WTC11 (cell line): ENCODE results near the gene CLIC1. TPM values are rescaled to one million over a fixed set of nuclear protein-coding genes. Genes with fewer than 3 reads are reported as not detected.

ENCODE experiments used
- ATAC-seq: fragments of 200-7000 bp; cut with Tn5 transposase; 2 replicates; pipeline ENCODE4 v1.10.0; 2021; ENCODE audit warnings: mild to moderate bottlenecking, moderate library complexity
- Bru-seq: library from RNA; stranded (reverse); fragments of 400-500 nt; gene quantifications from one replicate; lab custom pipeline; 2021; lab: Mats Ljungman, UMichigan
- CTCF ChIA-PET: fragments of 300-600 bp; sonication (Branson Sonifier 250); formaldehyde crosslinking; loops from one replicate; lab custom pipeline; 2021; ENCODE audit warnings: antibody characterized with exemption; lab: Charles Lee
- POLR2A ChIA-PET: fragments of 350-600 bp; sonication (Branson Sonifier 250); formaldehyde crosslinking; loops from one replicate; lab custom pipeline; 2021; ENCODE audit warnings: antibody characterized with exemption; lab: Charles Lee
- DNase-seq: peaks from one replicate; pipeline ENCODE4 v3.0.0; 2021; ENCODE audit warnings: low spot score
- H3K27ac Mint-ChIP-seq: 2 replicates; pipeline ENCODE4 v1.8.0; 2021; ENCODE audit warnings: mixed read lengths
- H3K27me3 Mint-ChIP-seq: 2 replicates; pipeline ENCODE4 v1.8.0; 2021; ENCODE audit warnings: low read depth, mild to moderate bottlenecking, moderate library complexity, mixed read lengths
- H3K36me3 Mint-ChIP-seq: 2 replicates; pipeline ENCODE4 v1.8.0; 2021; ENCODE audit warnings: mixed read lengths
- H3K4me1 Mint-ChIP-seq: 2 replicates; pipeline ENCODE4 v1.8.0; 2022; ENCODE audit warnings: mixed read lengths
- H3K4me3 Mint-ChIP-seq: 2 replicates; pipeline ENCODE4 v1.8.0; 2021; ENCODE audit warnings: mild to moderate bottlenecking, moderate library complexity, mixed read lengths
- H3K9me3 Mint-ChIP-seq: 2 replicates; pipeline ENCODE4 v1.8.0; 2021; ENCODE audit warnings: mixed read lengths
- AFF4 ChIP-seq: sonication (generic); formaldehyde crosslinking; IDR thresholded peaks from 2 replicates; pipeline ENCODE4 v1.8.1; 2023; ENCODE audit warnings: mild to moderate bottlenecking, missing genetic modification reagents, borderline replicate concordance
- ATF3 ChIP-seq: sonication (generic); formaldehyde crosslinking; conservative IDR thresholded peaks from 2 replicates; pipeline ENCODE4 v1.8.1; 2022; ENCODE audit warnings: mild to moderate bottlenecking, missing genetic modification reagents
- ATF6 ChIP-seq: sonication (generic); formaldehyde crosslinking; IDR thresholded peaks from 2 replicates; pipeline ENCODE4 v1.8.1; 2023; ENCODE audit warnings: mild to moderate bottlenecking, missing genetic modification reagents
- CREB1 ChIP-seq: sonication (generic); formaldehyde crosslinking; IDR thresholded peaks from 2 replicates; pipeline ENCODE4 v1.8.0; 2023; ENCODE audit warnings: mild to moderate bottlenecking, missing genetic modification reagents
- E2F4 ChIP-seq: sonication (generic); formaldehyde crosslinking; IDR thresholded peaks from 2 replicates; pipeline ENCODE4 v1.8.1; 2022; ENCODE audit warnings: low read depth, mild to moderate bottlenecking, moderate library complexity, missing genetic modification reagents, borderline replicate concordance
- ESRRA ChIP-seq: sonication (generic); formaldehyde crosslinking; IDR thresholded peaks from 2 replicates; pipeline ENCODE4 v1.8.1; 2022; ENCODE audit warnings: mild to moderate bottlenecking, missing genetic modification reagents, borderline replicate concordance
- ETV6 ChIP-seq: sonication (generic); formaldehyde crosslinking; IDR thresholded peaks from 2 replicates; pipeline ENCODE4 v1.8.1; 2022; ENCODE audit warnings: mild to moderate bottlenecking, missing genetic modification reagents
- GABPB1 ChIP-seq: sonication (generic); formaldehyde crosslinking; IDR thresholded peaks from 2 replicates; pipeline ENCODE4 v1.8.1; 2023; ENCODE audit warnings: mild to moderate bottlenecking, missing genetic modification reagents
- GTF2I ChIP-seq: fragments of 250-450 bp; sonication (Bioruptor Pico); conservative IDR thresholded peaks from 2 replicates; pipeline ENCODE4 v1.4.0; 2021; ENCODE audit warnings: mild to moderate bottlenecking
- JUN ChIP-seq: sonication (generic); formaldehyde crosslinking; IDR thresholded peaks from 2 replicates; pipeline ENCODE4 v1.8.0; 2023; ENCODE audit warnings: mild to moderate bottlenecking, missing genetic modification reagents
- MYBL2 ChIP-seq: sonication (generic); formaldehyde crosslinking; IDR thresholded peaks from 2 replicates; pipeline ENCODE4 v1.8.1; 2023; ENCODE audit warnings: mild to moderate bottlenecking, moderate library complexity, missing genetic modification reagents
- NFE2L1 ChIP-seq: sonication (generic); formaldehyde crosslinking; IDR thresholded peaks from 2 replicates; pipeline ENCODE4 v1.8.1; 2023; ENCODE audit warnings: missing genetic modification reagents
- NFYB ChIP-seq: sonication (generic); formaldehyde crosslinking; conservative IDR thresholded peaks from 2 replicates; pipeline ENCODE4 v1.8.0; 2022; ENCODE audit warnings: low read depth, missing genetic modification reagents
- NR2C2 ChIP-seq: sonication (generic); formaldehyde crosslinking; IDR thresholded peaks from 2 replicates; pipeline ENCODE4 v1.8.0; 2022; ENCODE audit warnings: mild to moderate bottlenecking, missing genetic modification reagents
- RELA ChIP-seq: sonication (generic); formaldehyde crosslinking; IDR thresholded peaks from 2 replicates; pipeline ENCODE4 v1.8.1; 2022; ENCODE audit warnings: missing genetic modification reagents, mild to moderate bottlenecking, borderline replicate concordance
- RORB ChIP-seq: fragments of 250-450 bp; sonication (Bioruptor Pico); IDR thresholded peaks from 2 replicates; pipeline ENCODE4 v1.9.0; 2021; ENCODE audit warnings: mild to moderate bottlenecking
- SP1 ChIP-seq: sonication (generic); formaldehyde crosslinking; conservative IDR thresholded peaks from 2 replicates; pipeline ENCODE4 v1.8.1; 2022; ENCODE audit warnings: missing genetic modification reagents
- STAT6 ChIP-seq: sonication (generic); formaldehyde crosslinking; conservative IDR thresholded peaks from 2 replicates; pipeline ENCODE4 v1.8.1; 2023; ENCODE audit warnings: mild to moderate bottlenecking, low read depth, missing genetic modification reagents, moderate library complexity
- ZNF232 ChIP-seq: sonication (generic); formaldehyde crosslinking; IDR thresholded peaks from 2 replicates; pipeline ENCODE4 v1.8.0; 2022; ENCODE audit warnings: mild to moderate bottlenecking, missing genetic modification reagents
- ZNF317 ChIP-seq: sonication (generic); formaldehyde crosslinking; IDR thresholded peaks from 2 replicates; pipeline ENCODE4 v1.8.1; 2023; ENCODE audit warnings: low read depth, mild to moderate bottlenecking, moderate library complexity, missing genetic modification reagents, borderline replicate concordance
- ZNF423 ChIP-seq: fragments of 250-450 bp; sonication (Bioruptor Pico); IDR thresholded peaks from 2 replicates; pipeline ENCODE4 v2.1.2; 2022; ENCODE audit warnings: mild to moderate bottlenecking, moderate library complexity
- ZNF671 ChIP-seq: fragments of 250-450 bp; sonication (Bioruptor Pico); IDR thresholded peaks from 2 replicates; pipeline ENCODE4 v1.8.0; 2021; ENCODE audit warnings: mild to moderate bottlenecking
- long read RNA-seq, 3 experiments: library from RNA in 1 of 3; library from capped mRNA in 1 of 3; library from polyadenylated mRNA in 1 of 3; unstranded in 2 of 3; stranded (forward) in 1 of 3; transcript quantifications; one replicate each; pipeline ENCODE4 v2.0.0, GENCODE V29; 2021
- total RNA-seq: library from RNA; stranded (reverse); gene quantifications from 3 replicates; pipeline ENCODE4 v1.2.3, GENCODE V29; 2021
- TF ChIP-seq, protein P1 (sequence below): fragments of 200-600 bp; IDR thresholded peaks from 2 replicates; pipeline ENCODE4 v1.8.0; 2022; ENCODE audit warnings: antibody characterized with exemption

The CLIC1 gene
- total RNA-seq (229 to 244 TPM (median 230 TPM) in 3 replicates), Bru-seq, nascent RNA (percentile 80 among the genes with signal in this experiment)
- long read RNA-seq, experiment 1, transcript CLIC1-210 (7 exons, 1,098 nt), result minor isoform, 9 of 568 reads
- long read RNA-seq, experiment 1, transcript CLIC1-208 (6 exons, 1,254 nt), result major isoform, 539 of 568 reads
- long read RNA-seq, experiment 1, transcript CLIC1-206 (7 exons, 1,127 nt), result minor isoform, 10 of 568 reads
- long read RNA-seq, experiment 1, partial matches to known transcripts, result 7 of 568 reads
- long read RNA-seq, experiment 1, other reads (novel, unspliced or antisense), result 3 of 568 reads
- long read RNA-seq, experiment 2, transcript CLIC1-210 (7 exons, 1,098 nt), result minor isoform, 9 of 415 reads
- long read RNA-seq, experiment 2, transcript CLIC1-208 (6 exons, 1,254 nt), result major isoform, 321 of 415 reads
- long read RNA-seq, experiment 2, partial matches to known transcripts, result 61 of 415 reads
- long read RNA-seq, experiment 2, other reads (novel, unspliced or antisense), result 23 of 415 reads
- long read RNA-seq, experiment 3, transcript CLIC1-208 (6 exons, 1,254 nt), result major isoform, 1,114 of 1,220 reads
- long read RNA-seq, experiment 3, transcript CLIC1-206 (7 exons, 1,127 nt), result minor isoform, 12 of 1,220 reads
- long read RNA-seq, experiment 3, transcript CLIC1-210 (7 exons, 1,098 nt), result minor isoform, 20 of 1,220 reads
- long read RNA-seq, experiment 3, partial matches to known transcripts, result 15 of 1,220 reads
- long read RNA-seq, experiment 3, other reads (novel, unspliced or antisense), result 59 of 1,220 reads

GRCh38 chr6:31736021-31736767 is at the start of gene CLIC1:
TSS of gene CLIC1 (minus strand) at chr6:31736530. CDS start at chr6:31736300, 230 bp downstream.
- ATAC-seq, result peak; percentile 26
- CTCF ChIA-PET, result interaction anchor here (0.6 to 7.1 kb wide), 13 partner anchors 12 to 216 kb away, joined by 3 to 62 read pairs (median 4); partner anchors contain the start of genes C6orf47, LSM2 and LY6G5C

More at GRCh38 chr6:31736021-31736767, at the start of gene CLIC1:
- Mint-ChIP-seq H3K9me3 (no peaks in the 10 kb centered on the region), H3K4me1 (peaks cover 41% of the 10 kb centered on the region), H3K27ac (peak within 1 kb of the TSS; percentile 90), H3K36me3 (peaks cover 25% of the 10 kb centered on the region), H3K27me3 (no peaks in the 10 kb centered on the region; the same call in 1 of the 2 replicates), H3K4me3 (peak within 1 kb of the TSS; percentile 93)
- POLR2A ChIA-PET, result interaction anchor here (1.0 to 2.5 kb wide), 5 partner anchors 17 to 91 kb away, joined by 3 to 7 read pairs (median 4); partner anchors contain the start of genes BAG6 and HSPA1B
- peak; percentile 81 for DNase-seq
- no peak for TF ChIP-seq ATF3 (CRISPR knock-in tag)
- peak; percentile 69 for TF ChIP-seq SP1 (CRISPR knock-in tag)
- TF ChIP-seq RORB, result no peak
- no peak for TF ChIP-seq NR2C2 (CRISPR knock-in tag)
- TF ChIP-seq ZNF423 (CRISPR knock-in tag), result no peak
- no peak for TF ChIP-seq ZNF232 (CRISPR knock-in tag)
- TF ChIP-seq E2F4 (CRISPR knock-in tag), result no peak
- peak; percentile 94 for TF ChIP-seq NFE2L1 (CRISPR knock-in tag)
- TF ChIP-seq ZNF317 (CRISPR knock-in tag), result no peak
- TF ChIP-seq MYBL2 (CRISPR knock-in tag), result 0 out of 2 replicates have a peak, but pooled peaks have one; percentile 33
- TF ChIP-seq STAT6, result no peak
- TF ChIP-seq, protein P1, sequence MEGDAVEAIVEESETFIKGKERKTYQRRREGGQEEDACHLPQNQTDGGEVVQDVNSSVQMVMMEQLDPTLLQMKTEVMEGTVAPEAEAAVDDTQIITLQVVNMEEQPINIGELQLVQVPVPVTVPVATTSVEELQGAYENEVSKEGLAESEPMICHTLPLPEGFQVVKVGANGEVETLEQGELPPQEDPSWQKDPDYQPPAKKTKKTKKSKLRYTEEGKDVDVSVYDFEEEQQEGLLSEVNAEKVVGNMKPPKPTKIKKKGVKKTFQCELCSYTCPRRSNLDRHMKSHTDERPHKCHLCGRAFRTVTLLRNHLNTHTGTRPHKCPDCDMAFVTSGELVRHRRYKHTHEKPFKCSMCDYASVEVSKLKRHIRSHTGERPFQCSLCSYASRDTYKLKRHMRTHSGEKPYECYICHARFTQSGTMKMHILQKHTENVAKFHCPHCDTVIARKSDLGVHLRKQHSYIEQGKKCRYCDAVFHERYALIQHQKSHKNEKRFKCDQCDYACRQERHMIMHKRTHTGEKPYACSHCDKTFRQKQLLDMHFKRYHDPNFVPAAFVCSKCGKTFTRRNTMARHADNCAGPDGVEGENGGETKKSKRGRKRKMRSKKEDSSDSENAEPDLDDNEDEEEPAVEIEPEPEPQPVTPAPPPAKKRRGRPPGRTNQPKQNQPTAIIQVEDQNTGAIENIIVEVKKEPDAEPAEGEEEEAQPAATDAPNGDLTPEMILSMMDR, result no peak
- no peak for TF ChIP-seq GTF2I
- 0 out of 2 replicates have a peak, but pooled peaks have one; percentile 1 for TF ChIP-seq ETV6
- no peak for TF ChIP-seq NFYB (CRISPR knock-in tag)
- no peak for TF ChIP-seq ESRRA
- TF ChIP-seq RELA (CRISPR knock-in tag), result no peak
- peak; percentile 71 for TF ChIP-seq GABPB1
- TF ChIP-seq JUN (CRISPR knock-in tag), result no peak
- TF ChIP-seq CREB1, result no peak
- no peak for TF ChIP-seq ZNF671 (CRISPR knock-in tag)
- no peak for TF ChIP-seq AFF4 (CRISPR knock-in tag)
- TF ChIP-seq ATF6 (CRISPR knock-in tag), result no peak
